ENCODE data around the gene B3GLCT.

DNA sequence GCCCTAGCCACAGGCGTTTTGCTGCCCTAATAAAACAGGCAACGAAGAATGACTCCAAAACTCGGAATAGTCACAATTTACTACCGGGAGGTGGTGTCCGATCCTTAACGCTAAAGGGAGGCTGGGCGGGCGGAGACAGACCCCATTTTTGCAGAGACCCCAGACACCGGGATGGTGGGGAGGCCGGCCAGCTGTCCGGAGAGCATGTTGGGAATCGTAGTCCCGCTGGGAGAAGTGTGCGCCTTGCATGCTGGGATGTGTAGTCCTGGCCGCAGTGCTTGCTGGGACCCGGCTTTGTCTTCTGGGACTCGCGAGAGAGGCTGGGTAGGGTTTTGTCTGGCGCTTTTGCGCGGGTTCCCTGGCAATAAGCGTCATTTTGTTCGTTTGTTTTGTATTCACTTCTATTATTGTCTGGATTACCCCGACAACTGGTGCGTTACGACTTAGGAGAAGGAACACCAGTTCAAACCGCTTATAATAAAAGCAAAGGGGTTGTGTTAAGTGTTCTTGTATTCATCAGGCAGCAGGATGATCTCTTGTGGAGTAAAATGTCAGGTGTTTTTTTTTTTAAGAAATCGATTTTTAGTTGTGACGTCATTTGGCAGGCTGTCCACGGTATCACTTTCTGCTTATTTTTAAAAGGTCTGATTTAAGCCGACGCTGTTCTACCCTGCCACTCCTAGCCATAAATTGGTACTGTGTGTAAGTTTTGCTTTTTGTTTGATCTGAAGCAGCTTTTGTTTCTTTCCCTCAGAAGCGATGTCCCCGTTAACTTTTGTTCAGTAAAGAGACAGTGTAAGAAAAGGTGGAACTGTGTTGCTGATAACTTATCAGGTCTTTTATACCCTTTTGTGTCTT lies 37.4 kb upstream of the B3GLCT start:
- TF ChIP-seq POLR2AphosphoS5 (IDR thresholded peaks at IDR 0.05; ENCODE audit: borderline replicate concordance, low read depth, low read length) (peak; percentile 82), EZH2 (IDR thresholded peaks at IDR 0.05) (no peak), FOXP2 (optimal IDR thresholded peaks at IDR 0.05; ENCODE audit: control extremely low read depth, extremely low read length, insufficient read depth) (no peak)

Measured in SK-N-MC (cell line).